Activated CD4-positive, alpha-beta T cell treated with anti-CD3 and anti-CD28 coated beads, Interleukin-2, amount 50 U/mL, for 48 hours (primary cell): ENCODE measurements around the gene RPRD1A.
"Not testable (repeated sequence)": the region's sequence is repeated elsewhere in the genome, so short reads cannot be mapped to it uniquely, and the experiment has no call there.

Source experiments
- DNase-seq, 2 experiments: peaks; one replicate each; pipeline ENCODE4 v3.0.0-alpha.2; 2020

RPRD1A gene

GRCh38 chr18:35967866-35968265 lies 99.5 kb downstream of the RPRD1A start:
- not testable (repeated sequence) for DNase-seq

GRCh38 chr18:35964319-35964718 lies 103.0 kb downstream of the RPRD1A start:
- no peak for DNase-seq

GRCh38 chr18:35962320-35962719 lies 105.0 kb downstream of the RPRD1A start:
- DNase-seq = no peak

GRCh38 chr18:35956226-35956625 lies 111.1 kb downstream of the RPRD1A start:
- DNase-seq = no peak

GRCh38 chr18:35953688-35954087 lies 113.7 kb downstream of the RPRD1A start:
- no peak for DNase-seq

- no peak for DNase-seq
Observed at GRCh38 chr18:35950628-35950982, 116.8 kb downstream of the RPRD1A start.

- peak; percentile 48 to 52 for DNase-seq
Observed at GRCh38 chr18:35949903-35950627, 117.3 kb downstream of the RPRD1A start.

- no peak for DNase-seq
Observed at GRCh38 chr18:35949090-35949489, 118.3 kb downstream of the RPRD1A start.

- DNase-seq = no peak
Observed at GRCh38 chr18:35948080-35948479, 119.3 kb downstream of the RPRD1A start.

GRCh38 chr18:35942661-35943060 lies 124.7 kb downstream of the RPRD1A start:
- no peak for DNase-seq

- DNase-seq = no peak
Observed at GRCh38 chr18:35942133-35942532, 125.2 kb downstream of the RPRD1A start.

GRCh38 chr18:35941299-35941698 lies 126.1 kb downstream of the RPRD1A start:
- DNase-seq = no peak
